NB4 (cell line): ENCODE results near the gene CCDC149.

Experiments used
- DNase-seq: peaks from one replicate; pipeline ENCODE4 v3.0.0; 2010; ENCODE audit warnings: low read depth
- H3K4me3 ChIP-seq: one replicate; pipeline ENCODE4 v1.5.1; 2011; ENCODE audit warnings: mild to moderate bottlenecking, low read depth, low read length, moderate library complexity
- MYC ChIP-seq: IDR thresholded peaks from 2 replicates; pipeline ENCODE4 v1.6.1; 2011; ENCODE audit warnings: low read depth, low read length
- POLR2A ChIP-seq: IDR thresholded peaks from 2 replicates; pipeline ENCODE4 v1.6.1; 2011; ENCODE audit warnings: mild to moderate bottlenecking; ENCODE audit not compliant: insufficient read length; ENCODE audit errors: extremely low read depth
- TF ChIP-seq, protein P1 (sequence below): IDR thresholded peaks from one replicate; pipeline ENCODE4 v1.5.1; 2012; ENCODE audit warnings: low read depth, low read length
- TF ChIP-seq, protein P2 (sequence below): IDR thresholded peaks from 2 replicates; pipeline ENCODE4 v1.6.1; 2011; ENCODE audit warnings: low read depth, low read length

CCDC149 gene

DNA sequence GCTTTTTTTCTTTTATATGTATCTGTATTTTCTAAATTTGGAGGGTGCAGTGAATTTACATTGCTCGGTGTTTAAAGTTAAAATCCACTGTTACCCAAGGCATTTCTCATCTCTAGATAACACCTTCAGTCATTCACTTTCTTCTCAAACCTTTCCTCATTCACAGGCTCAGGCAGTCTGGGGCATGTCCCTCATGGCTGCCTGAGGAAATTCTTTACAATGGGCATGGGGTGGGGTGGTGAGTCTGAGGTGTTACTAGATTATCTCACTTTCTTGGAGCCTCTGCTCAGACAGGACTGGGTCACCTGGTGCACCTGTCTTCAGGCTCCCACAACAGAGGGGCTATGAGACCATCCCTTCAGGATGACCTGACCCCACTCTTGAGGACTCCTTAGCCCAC, 17.4 kb downstream of the CCDC149 start:
- no peak overlapping the region for H3K4me3 ChIP-seq
- TF ChIP-seq, protein P1, sequence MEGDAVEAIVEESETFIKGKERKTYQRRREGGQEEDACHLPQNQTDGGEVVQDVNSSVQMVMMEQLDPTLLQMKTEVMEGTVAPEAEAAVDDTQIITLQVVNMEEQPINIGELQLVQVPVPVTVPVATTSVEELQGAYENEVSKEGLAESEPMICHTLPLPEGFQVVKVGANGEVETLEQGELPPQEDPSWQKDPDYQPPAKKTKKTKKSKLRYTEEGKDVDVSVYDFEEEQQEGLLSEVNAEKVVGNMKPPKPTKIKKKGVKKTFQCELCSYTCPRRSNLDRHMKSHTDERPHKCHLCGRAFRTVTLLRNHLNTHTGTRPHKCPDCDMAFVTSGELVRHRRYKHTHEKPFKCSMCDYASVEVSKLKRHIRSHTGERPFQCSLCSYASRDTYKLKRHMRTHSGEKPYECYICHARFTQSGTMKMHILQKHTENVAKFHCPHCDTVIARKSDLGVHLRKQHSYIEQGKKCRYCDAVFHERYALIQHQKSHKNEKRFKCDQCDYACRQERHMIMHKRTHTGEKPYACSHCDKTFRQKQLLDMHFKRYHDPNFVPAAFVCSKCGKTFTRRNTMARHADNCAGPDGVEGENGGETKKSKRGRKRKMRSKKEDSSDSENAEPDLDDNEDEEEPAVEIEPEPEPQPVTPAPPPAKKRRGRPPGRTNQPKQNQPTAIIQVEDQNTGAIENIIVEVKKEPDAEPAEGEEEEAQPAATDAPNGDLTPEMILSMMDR, result no peak
- TF ChIP-seq, protein P2, sequence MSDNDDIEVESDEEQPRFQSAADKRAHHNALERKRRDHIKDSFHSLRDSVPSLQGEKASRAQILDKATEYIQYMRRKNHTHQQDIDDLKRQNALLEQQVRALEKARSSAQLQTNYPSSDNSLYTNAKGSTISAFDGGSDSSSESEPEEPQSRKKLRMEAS, result no peak
- TF ChIP-seq POLR2A (no peak), MYC (no peak)
- DNase-seq, result no peak

DNA sequence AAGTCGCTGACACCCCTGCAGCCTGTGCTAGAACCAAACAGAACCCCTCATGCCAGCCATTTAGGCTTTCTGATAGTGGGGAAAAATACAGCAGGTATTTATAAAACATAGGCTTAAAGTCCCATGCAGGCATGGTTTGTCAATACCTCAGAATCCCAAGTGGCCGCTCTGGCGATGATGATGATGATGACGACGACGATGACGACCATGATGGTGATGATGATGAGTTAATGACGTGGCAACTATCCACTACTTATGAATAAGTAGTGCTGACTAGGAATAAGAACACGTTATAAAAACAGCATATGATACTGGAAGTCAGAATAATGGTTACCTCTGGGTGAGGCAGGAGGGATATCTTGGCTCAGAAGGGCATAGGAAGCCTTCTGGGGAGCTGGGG, 18.0 kb downstream of the CCDC149 start:
- H3K4me3 ChIP-seq, result no peak overlapping the region
- DNase-seq, result no peak
- TF ChIP-seq MYC (no peak), POLR2A (no peak)
- TF ChIP-seq, protein P1, result no peak
- TF ChIP-seq, protein P2, result no peak

DNA sequence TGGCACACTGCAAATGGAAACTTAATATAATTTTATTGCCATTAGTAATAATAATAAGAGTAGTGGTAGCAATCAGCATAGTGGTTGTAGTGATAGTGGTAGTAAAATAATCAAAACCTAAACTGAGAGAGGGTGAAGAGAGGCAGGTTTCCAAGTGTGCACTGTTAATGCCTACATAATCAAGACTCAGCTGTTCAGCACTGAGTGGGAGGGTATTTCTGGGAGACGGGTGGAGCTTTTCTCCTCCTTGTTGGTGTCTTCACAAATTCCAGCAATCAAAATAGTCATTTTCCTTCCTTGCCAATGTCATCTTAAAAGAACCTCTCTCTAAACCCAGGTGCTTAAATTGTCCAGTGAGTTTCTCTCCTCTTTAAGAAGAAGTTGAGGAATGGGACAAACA, 18.6 kb downstream of the CCDC149 start:
- DNase-seq, result no peak
- no peak for TF ChIP-seq MYC
- TF ChIP-seq, protein P2, result no peak
- TF ChIP-seq POLR2A, result no peak
- TF ChIP-seq, protein P1, result no peak
- H3K4me3 ChIP-seq, result no peak overlapping the region

DNA sequence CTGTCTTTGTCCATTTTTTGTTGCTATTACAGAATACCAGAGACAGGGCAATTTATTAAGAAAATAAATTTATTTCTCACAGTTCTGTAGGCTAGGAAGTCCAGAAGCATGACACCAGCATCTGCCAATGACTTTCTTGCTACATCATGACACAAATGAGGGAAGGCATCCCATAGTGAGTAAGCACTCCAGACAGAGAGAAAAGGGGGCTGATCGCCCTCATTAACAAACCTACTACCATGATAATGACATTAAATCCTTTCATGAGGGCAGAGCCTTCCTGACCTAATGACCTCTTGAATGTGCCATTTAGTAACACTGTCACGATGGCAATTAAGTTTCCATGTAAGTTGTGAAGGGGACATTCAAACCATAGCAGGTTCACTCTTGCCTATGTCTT, 20.1 kb downstream of the CCDC149 start:
- TF ChIP-seq MYC (no peak), POLR2A (no peak)
- TF ChIP-seq, protein P2, result no peak
- TF ChIP-seq, protein P1, result no peak
- no peak overlapping the region for H3K4me3 ChIP-seq
- DNase-seq, result no peak

DNA sequence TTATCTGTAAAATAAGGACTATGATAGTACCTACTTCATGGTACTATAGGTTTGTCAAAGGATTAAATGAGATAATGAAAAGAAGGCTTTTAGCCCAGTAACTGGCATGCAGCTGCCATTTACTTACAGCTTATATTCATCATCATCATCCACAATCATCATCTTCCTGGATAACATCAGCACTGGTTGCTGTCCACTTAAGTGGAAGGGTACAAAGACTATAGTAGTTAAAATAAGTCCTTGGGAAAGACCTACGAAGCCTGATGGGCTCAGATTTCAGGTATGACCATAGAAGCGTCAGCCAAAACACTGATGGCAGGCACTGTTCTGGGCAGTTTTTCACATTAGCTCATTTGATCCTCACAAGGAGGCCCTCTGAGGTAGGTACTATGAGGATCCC, 20.6 kb downstream of the CCDC149 start:
- no peak overlapping the region for H3K4me3 ChIP-seq
- TF ChIP-seq, protein P2, result no peak
- no peak for TF ChIP-seq POLR2A
- no peak for DNase-seq

DNA sequence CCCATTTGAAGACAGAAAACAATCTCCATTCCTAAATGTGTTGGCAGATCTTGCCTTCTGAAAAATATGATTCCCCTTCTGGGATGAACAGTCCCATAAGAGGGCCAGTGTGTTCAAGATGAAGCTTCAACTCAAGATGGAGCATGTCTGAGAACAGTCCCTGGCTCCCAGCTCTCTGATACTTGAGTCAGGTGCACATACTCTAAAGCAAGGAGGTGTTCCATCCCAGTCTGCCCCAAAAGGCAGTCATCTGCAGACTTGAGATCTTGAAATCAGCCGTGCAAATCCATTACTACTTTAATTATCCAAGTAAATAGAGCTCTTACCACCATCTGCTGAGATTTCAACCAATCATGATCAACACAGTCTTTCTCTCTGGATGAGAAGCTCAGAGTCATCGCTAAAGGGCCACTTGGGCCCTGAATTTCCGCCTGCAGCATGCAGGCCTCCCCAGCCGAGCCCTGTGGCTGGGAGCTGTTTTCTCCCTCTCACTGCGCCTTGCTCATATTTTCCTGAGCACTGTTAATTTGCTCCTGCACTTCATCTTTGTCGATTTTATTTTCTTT, 22.2 kb downstream of the CCDC149 start:
- TF ChIP-seq POLR2A (no peak), MYC (no peak)
- TF ChIP-seq, protein P2, result no peak
- TF ChIP-seq, protein P1, result no peak
- H3K4me3 ChIP-seq, result no peak overlapping the region
- no peak for DNase-seq
